HFFc6 (cell line): Measurements from ENCODE around the gene RPL29. TPM values are rescaled to one million over a fixed set of nuclear protein-coding genes. Genes with fewer than 3 reads are reported as not detected.

Source experiments
- DNase-seq: peaks from one replicate; pipeline ENCODE4 v3.0.0-alpha.2; 2018
- H3K27ac Mint-ChIP-seq: 2 replicates; pipeline ENCODE4 v1.8.0; 2020; ENCODE audit warnings: mild to moderate bottlenecking, mixed read lengths
- H3K27me3 Mint-ChIP-seq: 2 replicates; pipeline ENCODE4 v1.8.0; 2021; ENCODE audit warnings: mild to moderate bottlenecking, moderate library complexity, mixed read lengths; ENCODE audit not compliant: insufficient read depth
- H3K36me3 Mint-ChIP-seq: 2 replicates; pipeline ENCODE4 v1.8.0; 2021; ENCODE audit warnings: low read depth, mixed read lengths
- H3K4me1 Mint-ChIP-seq: 2 replicates; pipeline ENCODE4 v1.8.0; 2020; ENCODE audit warnings: low read depth, mixed read lengths
- H3K4me3 Mint-ChIP-seq: 2 replicates; pipeline ENCODE4 v1.8.0; 2020; ENCODE audit warnings: mild to moderate bottlenecking, moderate library complexity, mixed read lengths
- H3K9me3 Mint-ChIP-seq: 2 replicates; pipeline ENCODE4 v1.8.0; 2020; ENCODE audit warnings: mild to moderate bottlenecking, mixed read lengths
- total RNA-seq, 6 experiments: library from RNA; stranded (reverse); fragmentation: NEBNext Ultra II Directional; extraction: Animal tissue kit (Norgen Biotek cat#: 25700); gene quantifications; 2 replicates in 1 of 6; 3 replicates in 5 of 6; pipeline ENCODE4 v1.2.3, GENCODE V29; 2021
- TF ChIP-seq, protein P1 (sequence below): fragments of 200-600 bp; sonication (generic); IDR thresholded peaks from 2 replicates; pipeline ENCODE4 v1.5.0; 2021; ENCODE audit warnings: antibody characterized with exemption, mild to moderate bottlenecking

Gene RPL29
- total RNA-seq, 6 experiments from 2014 or later, result 1,011 to 1,270 (median 1,111) TPM

DNA sequence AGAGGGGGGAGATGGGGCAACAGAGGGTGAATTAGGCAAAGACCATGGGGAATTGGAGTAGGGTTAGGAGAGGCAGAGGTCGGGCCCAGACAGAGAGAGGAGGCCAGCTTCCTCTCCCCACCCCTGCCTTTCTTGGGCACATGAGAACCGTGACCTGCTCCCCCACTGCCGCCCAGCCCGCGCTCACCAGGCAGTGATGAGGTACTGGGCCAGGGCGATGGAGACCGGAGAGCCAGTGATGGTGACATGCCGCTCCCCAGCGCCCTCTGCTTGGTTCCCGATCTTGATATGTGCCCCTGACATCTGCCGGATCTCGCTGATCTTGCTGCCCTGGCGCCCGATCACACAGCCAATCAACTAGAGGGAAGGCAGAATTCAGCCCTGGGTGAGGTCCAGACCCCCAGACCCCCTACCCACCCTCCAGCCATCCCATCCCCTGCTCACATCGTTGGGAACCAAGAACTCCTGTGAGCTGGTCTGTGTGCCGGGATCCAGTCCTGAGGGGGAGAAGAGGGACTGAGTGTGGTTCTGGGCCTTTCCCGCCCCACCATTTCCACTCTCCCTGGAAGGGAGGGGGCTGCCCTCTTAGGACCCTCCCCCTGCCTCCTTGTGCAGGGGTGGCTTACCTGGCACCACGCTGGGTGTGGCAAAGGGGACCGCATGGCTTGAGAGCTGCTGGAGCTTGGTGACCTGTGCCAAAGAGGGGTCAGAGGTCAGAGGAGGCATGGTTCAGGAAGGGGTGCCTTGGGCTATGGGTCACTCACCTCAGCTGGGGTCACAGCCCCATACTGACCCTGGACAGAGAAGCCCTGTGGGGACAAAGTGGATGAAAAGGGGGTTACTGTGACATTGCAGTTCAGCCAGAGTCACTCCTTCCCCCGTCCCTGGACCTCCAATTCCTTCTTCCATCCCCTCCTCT is 36.8 kb downstream of the RPL29 start:
- H3K4me3 Mint-ChIP-seq, result no peak overlapping the region
- DNase-seq, result no peak
- H3K36me3 Mint-ChIP-seq, result peaks cover 5% of the 10 kb centered on the region; the same call in 1 of the 2 replicates
- H3K4me1 Mint-ChIP-seq, result peaks cover 10% of the 10 kb centered on the region
- TF ChIP-seq, protein P1, sequence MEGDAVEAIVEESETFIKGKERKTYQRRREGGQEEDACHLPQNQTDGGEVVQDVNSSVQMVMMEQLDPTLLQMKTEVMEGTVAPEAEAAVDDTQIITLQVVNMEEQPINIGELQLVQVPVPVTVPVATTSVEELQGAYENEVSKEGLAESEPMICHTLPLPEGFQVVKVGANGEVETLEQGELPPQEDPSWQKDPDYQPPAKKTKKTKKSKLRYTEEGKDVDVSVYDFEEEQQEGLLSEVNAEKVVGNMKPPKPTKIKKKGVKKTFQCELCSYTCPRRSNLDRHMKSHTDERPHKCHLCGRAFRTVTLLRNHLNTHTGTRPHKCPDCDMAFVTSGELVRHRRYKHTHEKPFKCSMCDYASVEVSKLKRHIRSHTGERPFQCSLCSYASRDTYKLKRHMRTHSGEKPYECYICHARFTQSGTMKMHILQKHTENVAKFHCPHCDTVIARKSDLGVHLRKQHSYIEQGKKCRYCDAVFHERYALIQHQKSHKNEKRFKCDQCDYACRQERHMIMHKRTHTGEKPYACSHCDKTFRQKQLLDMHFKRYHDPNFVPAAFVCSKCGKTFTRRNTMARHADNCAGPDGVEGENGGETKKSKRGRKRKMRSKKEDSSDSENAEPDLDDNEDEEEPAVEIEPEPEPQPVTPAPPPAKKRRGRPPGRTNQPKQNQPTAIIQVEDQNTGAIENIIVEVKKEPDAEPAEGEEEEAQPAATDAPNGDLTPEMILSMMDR, result no peak
- H3K9me3 Mint-ChIP-seq, result no peaks in the 10 kb centered on the region
- H3K27me3 Mint-ChIP-seq, result no peaks in the 10 kb centered on the region; the same call in none of the 2 replicates
- no peak overlapping the region for H3K27ac Mint-ChIP-seq

DNA sequence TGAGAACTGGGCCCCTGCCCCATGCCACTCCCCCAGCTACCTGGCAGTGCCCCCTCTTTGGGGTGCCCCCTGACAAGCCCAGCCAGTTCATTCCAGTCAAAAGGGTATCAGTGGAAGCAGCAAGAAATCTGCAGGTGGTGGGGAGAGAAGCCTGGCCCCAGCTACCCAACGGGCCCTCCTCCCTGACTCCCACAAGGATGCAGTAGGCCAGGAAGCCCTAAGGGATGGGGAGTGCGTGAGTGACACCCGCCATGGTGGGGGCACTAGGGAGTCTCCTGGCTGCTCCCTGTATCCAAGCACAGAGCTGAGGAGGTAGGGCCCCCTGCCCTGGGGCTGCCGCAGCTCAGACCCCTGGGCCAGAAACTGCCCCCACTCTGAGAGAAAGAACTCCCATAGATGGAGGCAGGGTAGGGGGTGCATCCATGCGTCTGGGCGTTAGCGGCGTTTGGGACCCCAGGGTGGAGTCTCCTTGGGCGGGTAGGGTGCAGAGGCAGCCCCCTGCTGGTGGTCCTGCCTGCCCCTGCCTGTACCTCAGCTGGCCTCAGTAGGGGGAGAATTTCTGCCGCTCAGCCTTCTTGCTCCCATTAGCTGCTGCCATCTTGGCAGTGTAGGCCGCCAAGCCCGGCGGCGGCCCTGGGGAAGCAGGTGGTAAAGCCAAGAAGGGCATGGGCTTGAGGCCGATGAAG is 38.0 kb downstream of the RPL29 start:
- no peaks in the 10 kb centered on the region for H3K9me3 Mint-ChIP-seq
- peaks cover 5% of the 10 kb centered on the region; the same call in 1 of the 2 replicates for H3K36me3 Mint-ChIP-seq
- H3K27me3 Mint-ChIP-seq, result no peaks in the 10 kb centered on the region; the same call in none of the 2 replicates
- H3K27ac Mint-ChIP-seq, result no peak overlapping the region
- H3K4me3 Mint-ChIP-seq, result no peak overlapping the region
- DNase-seq, result no peak
- TF ChIP-seq, protein P1, result peak; percentile 45
- H3K4me1 Mint-ChIP-seq, result peaks cover 16% of the 10 kb centered on the region

DNA sequence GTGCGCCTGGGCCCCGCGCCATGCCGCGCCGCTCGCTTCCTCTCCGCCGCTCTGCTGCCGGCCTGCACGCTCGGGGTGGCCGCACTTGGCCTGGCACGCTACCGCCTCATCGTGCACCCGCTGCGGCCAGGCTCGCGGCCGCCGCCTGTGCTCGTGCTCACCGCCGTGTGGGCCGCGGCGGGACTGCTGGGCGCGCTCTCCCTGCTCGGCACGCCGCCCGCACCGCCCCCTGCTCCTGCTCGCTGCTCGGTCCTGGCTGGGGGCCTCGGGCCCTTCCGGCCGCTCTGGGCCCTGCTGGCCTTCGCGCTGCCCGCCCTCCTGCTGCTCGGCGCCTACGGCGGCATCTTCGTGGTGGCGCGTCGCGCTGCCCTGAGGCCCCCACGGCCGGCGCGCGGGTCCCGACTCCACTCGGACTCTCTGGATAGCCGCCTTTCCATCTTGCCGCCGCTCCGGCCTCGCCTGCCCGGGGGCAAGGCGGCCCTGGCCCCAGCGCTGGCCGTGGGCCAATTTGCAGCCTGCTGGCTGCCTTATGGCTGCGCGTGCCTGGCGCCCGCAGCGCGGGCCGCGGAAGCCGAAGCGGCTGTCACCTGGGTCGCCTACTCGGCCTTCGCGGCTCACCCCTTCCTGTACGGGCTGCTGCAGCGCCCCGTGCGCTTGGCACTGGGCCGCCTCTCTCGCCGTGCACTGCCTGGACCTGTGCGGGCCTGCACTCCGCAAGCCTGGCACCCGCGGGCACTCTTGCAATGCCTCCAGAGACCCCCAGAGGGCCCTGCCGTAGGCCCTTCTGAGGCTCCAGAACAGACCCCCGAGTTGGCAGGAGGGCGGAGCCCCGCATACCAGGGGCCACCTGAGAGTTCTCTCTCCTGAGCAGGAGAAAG is 39.6 kb downstream of the RPL29 start:
- DNase-seq, result no peak
- peaks cover 20% of the 10 kb centered on the region for H3K4me1 Mint-ChIP-seq
- H3K27ac Mint-ChIP-seq, result no peak overlapping the region
- no peaks in the 10 kb centered on the region; the same call in none of the 2 replicates for H3K27me3 Mint-ChIP-seq
- TF ChIP-seq, protein P1, result peak; percentile 61
- H3K36me3 Mint-ChIP-seq, result peaks cover 5% of the 10 kb centered on the region; the same call in 1 of the 2 replicates
- no peak overlapping the region for H3K4me3 Mint-ChIP-seq
- no peaks in the 10 kb centered on the region for H3K9me3 Mint-ChIP-seq

DNA sequence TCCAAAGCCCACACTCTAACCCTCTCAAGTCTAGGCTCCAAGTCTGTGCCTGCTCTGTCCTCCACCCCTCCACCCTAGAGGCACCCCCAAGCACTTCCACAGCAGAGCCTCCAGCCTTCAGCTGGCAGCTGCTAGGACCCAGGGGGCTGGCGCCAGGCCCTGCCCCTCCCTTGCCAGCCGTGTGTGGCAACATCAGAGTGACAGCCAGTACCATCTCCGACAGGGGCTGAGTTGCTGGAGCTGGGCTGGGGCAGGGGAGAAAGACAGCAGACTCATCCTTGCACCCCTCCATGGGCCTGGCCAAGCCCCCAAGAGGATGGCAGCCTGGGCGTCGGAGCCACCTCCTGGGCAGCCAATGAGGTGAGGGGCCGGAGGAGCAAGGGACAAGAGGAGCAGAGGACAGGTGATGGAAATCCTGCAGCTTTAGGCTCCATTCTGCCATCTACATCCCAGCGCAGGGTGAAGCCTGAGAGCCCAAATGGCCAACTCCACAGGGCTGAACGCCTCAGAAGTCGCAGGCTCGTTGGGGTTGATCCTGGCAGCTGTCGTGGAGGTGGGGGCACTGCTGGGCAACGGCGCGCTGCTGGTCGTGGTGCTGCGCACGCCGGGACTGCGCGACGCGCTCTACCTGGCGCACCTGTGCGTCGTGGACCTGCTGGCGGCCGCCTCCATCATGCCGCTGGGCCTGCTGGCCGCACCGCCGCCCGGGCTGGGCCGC is 40.4 kb downstream of the RPL29 start, which contains the start of gene GPR62:
TSS of gene GPR62 (plus strand) at position 207 of the 718 bp plus-strand sequence. CDS start at position 479, 272 bp downstream.
- TF ChIP-seq, protein P1, result no peak
- no peak for DNase-seq
- Mint-ChIP-seq H3K27ac (no peak within 1 kb of the TSS), H3K9me3 (no peaks in the 10 kb centered on the region), H3K4me3 (no peak within 1 kb of the TSS), H3K4me1 (peaks cover 20% of the 10 kb centered on the region), H3K36me3 (peaks cover 5% of the 10 kb centered on the region; the same call in 1 of the 2 replicates), H3K27me3 (no peaks in the 10 kb centered on the region; the same call in none of the 2 replicates)
